Ovary (tissue), 10 donors: ENCODE data around the gene TM4SF4. TPM values are rescaled to one million over a fixed set of nuclear protein-coding genes. Genes with fewer than 3 reads are reported as not detected.

Experiments used
- DNase-seq, 5 donors: peaks; one replicate each; pipeline ENCODE4 v3.0.0-alpha.2; 2019 to 2020
- H3K27ac ChIP-seq, 2 donors: fragments of 200-600 bp; one replicate each; pipeline versions ENCODE4 v1.5.1 to v1.8.0; 2019 to 2022
- H3K27me3 ChIP-seq: fragments of 200-600 bp; one replicate; pipeline ENCODE4 v1.8.0; 2022
- H3K36me3 ChIP-seq: fragments of 200-600 bp; sonication (generic); one replicate; pipeline ENCODE4 v1.5.1; 2019
- H3K4me1 ChIP-seq: one replicate; pipeline ENCODE4 v1.8.1; 2013; ENCODE audit warnings: mild to moderate bottlenecking, moderate library complexity; ENCODE audit not compliant: insufficient read depth
- H3K4me3 ChIP-seq: fragments of 200-600 bp; sonication (generic); one replicate; pipeline ENCODE4 v1.5.1; 2017
- H3K9me3 ChIP-seq, 2 donors: fragments of 200-600 bp in 1 of 2; sonication (generic) in 1 of 2; one replicate each; pipeline versions ENCODE4 v1.5.1 to v1.8.1; 2013 to 2019; ENCODE audit warnings: mild to moderate bottlenecking in 1 of 2, moderate library complexity in 1 of 2
- CTCF ChIP-seq, 3 donors: fragments of 450-650 bp in 2 of 3; fragments of 200-600 bp in 1 of 3; IDR thresholded peaks; one replicate each; pipeline versions ENCODE4 v1.5.1 to v1.8.0; 2016 to 2022; ENCODE audit warnings: antibody characterized with exemption in 3 of 3, mild to moderate bottlenecking in 1 of 3
- EP300 ChIP-seq: sonication (generic); formaldehyde crosslinking; IDR thresholded peaks from one replicate; pipeline ENCODE4 v1.6.1; 2017; ENCODE audit warnings: antibody characterized with exemption
- POLR2A ChIP-seq: fragments of 450-650 bp; IDR thresholded peaks from one replicate; pipeline ENCODE4 v1.6.1; 2017; ENCODE audit warnings: antibody characterized with exemption, mild to moderate bottlenecking, moderate library complexity
- WGBS, 3 donors: extraction: QIAGEN DNeasy Blood & Tissue Kit in 1 of 3; methylation state at CpG; one replicate each; pipeline versions ENCODE4 v1.1.5 to v1.1.7; 2013 to 2017; 5-methylcytosine and 5-hydroxymethylcytosine counted together
- intact Hi-C, 4 donors: fragments of 100-400 bp; cut with DNase I; formaldehyde crosslinking; loops; one replicate each; pipeline versions ENCODE4 v1.11.0 to v1.15.1; 2022 to 2023
- long read RNA-seq, 3 donors: library from polyadenylated mRNA in 2 of 3; unstranded in 2 of 3; transcript quantifications; one replicate each; pipeline ENCODE4 v2.0.0 and lab custom pipeline, GENCODE V29; 2021 to 2026
- polyA plus RNA-seq, 2 donors: library from polyadenylated mRNA; stranded (reverse); fragments of 200-250 nt in 1 of 2; fragments of 350-450 nt in 1 of 2; fragmentation: Illumina TruSeq in 1 of 2; extraction: RNeasy Lipid Tissue Mini Kit (QIAGEN cat#74804) in 1 of 2; gene quantifications; one replicate each; pipeline ENCODE4 v1.2.3, GENCODE V29; 2013 to 2014
- total RNA-seq, 7 donors: library from RNA; depleted of rRNA in 2 of 7; stranded (reverse); fragments of >200 nt in 2 of 7; fragmentation: NEBNext Ultra II Directional in 3 of 7; extraction: Animal tissue kit (Norgen Biotek cat#: 25700) in 3 of 7; gene quantifications; one replicate each; pipeline versions ENCODE4 v1.1.0 to v1.2.4, GENCODE V29; 2016 to 2023
- donor health status: DM: no; HTN: no; CAD: no; lungs with moderate emphysema.
- donor health status: DM: no; HTN: no; CAD: no.
- donor health status: Bipolar disorder and iron deficiency.
- donor health status: DM: yes; HTN: yes; CAD: no.
- donor health status: DM: no; HTN: no; CAD: no.
- donor health status: DM: yes; HTN: yes; CAD: no.

Gene TM4SF4
- total RNA-seq (1 to 10 TPM in 2 of 7 donors, under 1 TPM in 1, not detected in 4; 0.12 to 6.9 (median 4.6) TPM), polyA plus RNA-seq (1 to 10 TPM in 1 of 2 donors, under 1 TPM in 1; 0.10 to 4.5 TPM)
- long read RNA-seq, donor 1, partial matches to known transcripts: 0 of 1 reads
- long read RNA-seq, donor 1, other reads (novel, unspliced or antisense): 1 of 1 reads
- long read RNA-seq, donor 2, partial matches to known transcripts: 0 of 1 reads
- long read RNA-seq, donor 2, other reads (novel, unspliced or antisense): 0 of 1 reads
- long read RNA-seq, donor 3: 0 reads

GRCh38 chr3:149474250-149474817 lies at the start of gene TM4SF4:
TSS of gene TM4SF4 (plus strand) at chr3:149474697. CDS start at chr3:149474878, 181 bp downstream.
- no peaks in the 10 kb centered on the region for H3K36me3 ChIP-seq
- H3K27ac ChIP-seq: peak within 1 kb of the TSS in 1 of 2 donors; percentile 11
- no peak for DNase-seq
- H3K4me3 ChIP-seq: no peak within 1 kb of the TSS
- no peaks in the 10 kb centered on the region for H3K9me3 ChIP-seq
- 56 to 79% (median 66%) methylated on average over 5 of the region's 5 CpGs for WGBS, 3 donors
- peaks cover 3% of the 10 kb centered on the region for H3K4me1 ChIP-seq
- TF ChIP-seq CTCF (IDR thresholded peaks at IDR 0.05) (no peak), POLR2A (no peak), EP300 (no peak)
- intact Hi-C loops: loop anchor here in 3 of 4 donors (10.0 kb wide), 3 partner anchors 110 to 350 kb away; partner anchors contain the start of gene HPS3 (in 1 of the 3)
- no peaks in the 10 kb centered on the region for H3K27me3 ChIP-seq

- Histone ChIP-seq H3K27ac (no peak overlapping the region), H3K4me3 (no peak overlapping the region), H3K27me3 (no peaks in the 10 kb centered on the region), H3K4me1 (no peaks in the 10 kb centered on the region), H3K36me3 (no peaks in the 10 kb centered on the region), H3K9me3 (no peaks in the 10 kb centered on the region)
- 38 to 59% (median 44%) methylated on average over 2 of the region's 2 CpGs for WGBS, 3 donors
- no peak for TF ChIP-seq EP300
- no peak for TF ChIP-seq CTCF (IDR thresholded peaks at IDR 0.05)
- no peak for TF ChIP-seq POLR2A
- intact Hi-C loops: no loop called here
- no peak for DNase-seq
Measured at GRCh38 chr3:149424918-149425317, 49.6 kb upstream of the TM4SF4 start.

GRCh38 chr3:149426325-149426724 lies 48.2 kb upstream of the TM4SF4 start:
- Histone ChIP-seq H3K27me3 (no peaks in the 10 kb centered on the region), H3K9me3 (no peaks in the 10 kb centered on the region), H3K27ac (no peak overlapping the region), H3K36me3 (no peaks in the 10 kb centered on the region), H3K4me1 (no peaks in the 10 kb centered on the region), H3K4me3 (no peak overlapping the region)
- no peak for DNase-seq
- intact Hi-C loops: no loop called here
- TF ChIP-seq CTCF (IDR thresholded peaks at IDR 0.05) (no peak), POLR2A (no peak), EP300 (no peak)
- WGBS, 3 donors: 19 to 53% (median 37%) methylated on average over 2 of the region's 2 CpGs

GRCh38 chr3:149428087-149428486 lies 46.4 kb upstream of the TM4SF4 start:
- WGBS, 3 donors: 85 to 90% (median 88%) methylated on average over 2 of the region's 2 CpGs
- H3K27me3 ChIP-seq: no peaks in the 10 kb centered on the region

More at GRCh38 chr3:149428087-149428486, 46.4 kb upstream of the TM4SF4 start:
- Histone ChIP-seq H3K4me1 (no peaks in the 10 kb centered on the region), H3K9me3 (no peaks in the 10 kb centered on the region), H3K36me3 (no peaks in the 10 kb centered on the region), H3K27ac (no peak overlapping the region), H3K4me3 (no peak overlapping the region)
- TF ChIP-seq CTCF (IDR thresholded peaks at IDR 0.05) (no peak), EP300 (no peak), POLR2A (no peak)
- no peak for DNase-seq
- intact Hi-C loops: no loop called here
